ENCODE measurements around the gene CC2D2B.
"Not testable (repeated sequence)": the region's sequence is repeated elsewhere in the genome, so short reads cannot be mapped to it uniquely, and the experiment has no call there.

CC2D2B gene

GRCh38 chr10:95907456-95908253, at the start of gene CC2D2B:
CC2D2B (plus strand) TSS chr10:95907975; CDS start chr10:95911324, 3,349 bp downstream.
- peak; percentile 45 for DNase-seq

DNA sequence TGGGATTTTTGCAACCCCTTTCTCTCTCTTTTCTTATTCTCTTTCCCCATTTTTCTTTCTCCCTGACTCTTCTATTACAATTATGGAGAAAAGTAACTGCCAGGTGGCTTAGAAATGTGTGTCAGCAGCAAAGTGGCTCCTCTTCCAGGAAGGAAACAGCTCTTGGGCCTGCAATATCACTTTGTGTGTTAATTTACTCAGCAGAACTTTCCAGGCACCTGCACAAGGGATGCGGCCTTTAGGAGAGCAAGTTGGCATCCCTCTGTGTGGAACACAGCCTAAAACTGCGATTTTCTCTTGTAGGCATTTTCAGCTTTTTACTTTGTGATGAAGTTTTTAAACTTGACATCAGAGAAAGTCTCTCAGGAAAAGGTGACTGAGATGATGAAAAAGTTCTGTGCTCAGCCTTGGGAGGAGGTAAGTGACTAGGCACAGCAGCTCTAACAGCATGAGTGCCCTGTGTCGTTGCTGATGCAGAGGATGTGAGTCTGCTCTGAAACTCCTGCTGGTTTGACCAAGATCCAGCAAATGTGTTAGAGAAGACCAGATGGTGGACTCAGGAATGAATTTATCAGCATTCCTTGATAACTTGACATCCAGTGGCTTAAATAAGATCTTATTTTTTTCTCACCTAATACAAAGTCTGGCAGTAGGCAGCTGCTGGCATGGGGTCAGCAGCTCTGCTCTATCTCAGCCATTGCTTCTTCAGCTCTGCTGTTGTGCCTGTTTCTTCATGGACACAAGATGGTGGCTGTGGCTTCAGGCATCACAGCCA, 47.4 kb upstream of the CC2D2B start:
- no peak for DNase-seq

DNA sequence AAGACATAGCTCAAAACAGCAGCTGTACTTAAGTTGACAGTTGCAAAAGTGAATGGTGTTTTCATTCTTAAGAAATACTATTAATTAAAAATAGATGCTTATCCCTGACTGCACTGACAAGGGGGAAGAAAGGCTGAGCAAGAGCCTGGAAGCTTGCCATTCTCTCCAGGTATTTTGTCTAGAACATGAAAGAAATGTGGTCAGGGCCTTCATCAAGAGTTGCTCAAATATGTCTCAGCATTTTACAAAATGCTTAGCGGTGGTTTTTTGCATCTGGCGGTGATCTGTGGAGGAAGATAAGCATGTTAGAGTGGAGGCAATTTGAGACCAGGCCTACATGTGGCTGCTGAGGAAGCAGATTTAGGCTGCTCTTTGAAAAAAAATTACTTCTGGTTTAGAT, 46.4 kb upstream of the CC2D2B start:
- no peak for DNase-seq

GRCh38 chr10:95864906-95865813, 42.6 kb upstream of the CC2D2B start:
- peak; percentile 18 for DNase-seq

GRCh38 chr10:95865814-95866466, 41.8 kb upstream of the CC2D2B start:
- no peak for DNase-seq

DNA sequence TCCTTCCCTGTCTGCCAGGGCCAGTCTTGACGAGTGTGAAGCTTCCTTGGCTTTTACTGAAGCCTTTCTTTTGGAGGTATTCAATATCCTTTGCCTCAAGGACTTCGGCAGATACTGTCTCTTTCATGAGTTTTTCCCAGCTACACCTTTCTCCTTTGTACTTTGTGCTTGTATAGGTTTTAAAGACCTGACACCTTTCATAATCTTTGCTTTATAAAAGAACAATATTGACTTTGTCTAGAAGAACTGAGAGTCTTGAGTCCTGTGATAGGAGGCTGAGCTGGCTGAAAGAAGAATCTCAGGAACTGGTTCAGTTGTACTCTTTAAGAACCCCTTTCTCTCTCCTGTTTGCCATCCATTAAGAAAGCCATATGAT, 41.3 kb upstream of the CC2D2B start:
- DNase-seq, result no peak

DNA sequence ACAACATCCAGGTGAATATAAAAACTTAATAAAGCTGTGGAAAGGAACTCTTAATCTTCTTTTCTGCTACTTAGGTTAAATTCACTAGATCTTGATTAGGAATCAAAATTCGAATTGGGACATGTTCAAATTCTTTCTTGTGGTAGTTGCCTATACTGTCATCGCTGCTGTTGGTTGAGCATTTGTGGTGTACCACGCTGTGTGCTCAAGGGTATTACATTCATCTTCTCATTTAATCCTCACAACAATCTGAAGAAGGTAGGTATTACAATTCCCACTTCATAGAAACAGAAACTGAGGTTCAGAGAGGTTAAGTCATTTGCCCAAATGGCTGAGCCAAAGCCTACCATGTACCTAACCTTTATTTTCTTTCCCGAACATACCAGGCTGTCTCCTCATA, 39.9 kb upstream of the CC2D2B start:
- DNase-seq, result no peak

DNA sequence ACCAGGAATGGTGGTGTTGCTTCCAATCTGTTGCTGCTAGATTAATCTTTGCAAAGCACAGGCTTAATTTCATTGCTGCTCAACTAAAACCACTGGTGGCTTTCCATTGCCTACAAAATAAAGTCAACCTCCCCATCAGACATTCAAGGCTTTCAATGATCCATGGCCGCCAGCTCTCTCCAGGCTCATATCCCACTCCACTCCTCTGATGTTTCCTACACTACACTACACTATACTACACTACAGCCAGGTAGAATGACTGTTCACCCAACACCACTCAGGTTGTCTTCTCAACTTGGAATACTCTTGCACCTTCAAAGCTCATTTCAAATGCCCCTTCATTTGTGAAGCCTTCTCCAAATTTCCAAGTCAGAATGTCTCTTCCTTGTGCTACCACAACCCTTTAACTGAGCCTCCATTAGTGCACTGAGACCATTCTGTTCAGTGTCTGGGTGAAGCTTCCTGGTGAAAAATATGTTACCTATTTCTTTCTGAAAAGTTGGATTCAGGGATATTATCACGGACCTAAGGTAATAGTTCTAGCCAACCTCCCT, 35.5 kb upstream of the CC2D2B start:
- DNase-seq, result no peak

DNA sequence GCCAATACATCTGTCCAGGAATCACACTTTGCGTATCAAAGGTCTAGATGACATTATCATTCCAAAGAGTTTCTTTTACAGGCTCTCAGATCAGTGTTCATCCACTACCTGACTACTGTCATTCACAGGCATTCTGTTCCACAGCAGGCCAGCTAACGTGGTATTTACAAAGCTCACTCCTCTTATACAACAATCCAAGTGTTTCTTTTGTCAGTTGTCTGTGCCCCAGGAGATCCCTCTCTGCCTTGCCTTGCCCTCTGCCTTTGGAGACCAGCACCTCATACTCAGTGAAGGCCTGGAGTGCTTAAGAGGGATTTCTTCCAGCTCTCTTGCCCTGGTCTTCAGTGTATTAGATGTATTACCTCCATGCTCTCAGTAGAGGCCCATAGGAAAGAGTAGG, 34.6 kb upstream of the CC2D2B start:
- no peak for DNase-seq

DNA sequence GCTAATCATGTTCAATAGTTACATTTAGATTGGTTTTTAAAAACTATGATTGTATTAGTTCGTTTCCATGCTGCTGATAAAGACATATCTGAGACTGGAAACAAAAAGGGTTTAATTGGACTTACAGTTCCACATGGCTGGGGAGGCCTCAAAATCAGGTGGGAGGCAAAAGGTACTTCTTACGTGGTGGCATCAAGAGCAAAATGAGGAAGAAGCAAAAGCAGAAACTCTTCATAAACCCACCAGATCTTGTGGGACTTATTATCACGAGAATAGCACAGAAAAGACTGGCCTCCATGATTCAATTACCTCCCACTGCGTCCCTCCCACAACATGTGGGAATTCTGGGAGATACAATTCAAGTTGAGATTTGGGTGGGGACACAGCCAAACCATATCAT, 34.1 kb upstream of the CC2D2B start:
- no peak for DNase-seq

DNA sequence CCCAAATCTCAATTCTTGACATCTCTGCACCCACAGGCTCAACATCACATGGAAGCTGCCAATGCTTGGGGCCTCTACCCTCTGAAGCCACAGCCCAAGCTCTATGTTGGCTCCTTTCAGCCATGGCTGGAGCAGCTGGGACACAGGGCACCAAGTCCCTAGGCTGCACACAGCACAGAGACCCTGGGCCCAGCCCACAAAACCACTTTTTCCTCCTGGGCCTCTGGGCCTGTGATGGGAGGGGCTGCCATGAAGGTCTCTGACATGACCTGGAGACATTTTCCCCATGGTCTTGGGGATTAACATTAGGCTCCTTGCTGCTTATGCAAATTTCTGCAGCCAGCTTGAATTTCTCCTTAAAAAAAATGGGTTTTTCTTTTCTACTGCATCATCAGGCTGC, 33.0 kb upstream of the CC2D2B start:
- not testable (repeated sequence) for DNase-seq

DNA sequence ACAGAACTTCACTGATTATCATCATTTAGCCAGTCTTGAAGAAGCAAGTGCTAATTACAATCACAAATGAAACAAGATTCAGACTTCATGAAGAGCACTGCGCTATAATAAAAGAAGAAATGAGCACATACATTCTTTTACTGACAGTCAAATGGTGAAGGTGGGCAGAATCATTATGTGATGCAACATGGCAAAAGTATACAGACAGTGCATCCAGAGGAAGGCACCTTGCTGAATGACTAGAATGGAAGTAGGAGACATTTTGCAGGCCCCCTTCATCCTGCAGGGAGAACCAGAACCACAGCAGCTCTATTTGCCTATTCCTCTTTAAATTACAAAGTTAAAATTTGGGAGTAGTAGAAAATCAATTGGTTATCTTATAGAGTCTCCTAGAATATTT, 31.0 kb upstream of the CC2D2B start:
- DNase-seq, result no peak

DNA sequence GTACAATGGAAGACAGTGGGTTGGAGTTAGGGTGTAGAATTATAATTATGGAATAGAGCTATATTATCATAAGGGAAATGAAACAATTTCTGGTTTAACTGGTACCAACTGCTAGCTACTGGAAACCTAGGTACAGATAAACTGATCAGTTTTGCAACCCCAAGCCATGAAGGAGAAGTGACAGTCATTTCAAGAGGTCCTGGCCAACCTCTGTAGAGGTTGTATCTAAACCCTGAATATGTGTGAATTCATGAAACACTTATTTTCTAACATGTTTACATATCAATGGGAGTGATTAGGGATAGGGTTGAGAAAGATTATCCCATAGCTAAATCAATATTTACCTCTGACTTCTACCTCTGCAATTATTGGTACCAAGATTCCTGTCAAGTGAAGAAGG, 29.9 kb upstream of the CC2D2B start:
- no peak for DNase-seq

DNA sequence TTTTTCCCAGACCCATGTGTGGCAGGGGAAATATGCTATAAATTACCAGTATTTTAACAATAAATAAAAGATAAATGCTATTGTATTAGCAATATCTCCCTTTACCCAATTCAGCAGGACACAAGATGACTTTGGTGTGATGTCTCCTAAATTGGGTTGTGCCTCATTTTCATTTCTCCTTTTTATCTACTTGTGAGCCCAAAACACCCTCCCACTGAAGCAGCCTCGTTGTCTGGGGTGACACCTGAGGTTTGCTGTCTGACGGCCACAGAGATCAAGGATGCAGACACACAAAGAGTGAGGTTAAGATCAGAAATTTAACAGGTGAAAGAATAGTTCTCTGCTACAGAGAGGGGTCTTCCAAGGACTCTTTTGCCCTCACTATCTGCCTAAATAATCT, 27.1 kb upstream of the CC2D2B start:
- DNase-seq, result no peak

DNA sequence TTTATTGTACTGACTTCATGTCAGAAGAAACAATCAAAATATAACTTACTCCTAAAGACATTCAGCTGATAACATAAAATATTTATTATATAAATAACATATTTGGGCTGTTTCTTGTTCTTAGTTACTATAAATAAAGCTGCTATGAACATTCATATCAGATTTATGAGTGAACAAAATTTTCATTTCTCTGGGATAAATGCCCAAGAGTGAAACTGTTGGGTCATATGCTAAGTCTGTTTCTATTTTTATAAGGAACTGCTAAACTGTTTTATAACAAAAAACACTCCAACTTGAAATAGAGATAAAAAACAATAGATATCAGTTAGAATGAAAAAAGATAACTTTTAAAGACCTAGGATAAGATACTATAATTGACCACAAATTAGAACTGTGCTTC, 26.5 kb upstream of the CC2D2B start:
- no peak for DNase-seq

GRCh38 chr10:95889830-95890229, 17.9 kb upstream of the CC2D2B start:
- DNase-seq, result no peak

- no peak for DNase-seq
Observed at GRCh38 chr10:95896071-95896850, 11.5 kb upstream of the CC2D2B start.

- DNase-seq, result not testable (repeated sequence)
Observed at GRCh38 chr10:95905897-95906580, 1.7 kb upstream of the CC2D2B start.

- DNase-seq, result no peak
Observed at GRCh38 chr10:95906677-95907455, 909 bp upstream of the CC2D2B start.

DNA sequence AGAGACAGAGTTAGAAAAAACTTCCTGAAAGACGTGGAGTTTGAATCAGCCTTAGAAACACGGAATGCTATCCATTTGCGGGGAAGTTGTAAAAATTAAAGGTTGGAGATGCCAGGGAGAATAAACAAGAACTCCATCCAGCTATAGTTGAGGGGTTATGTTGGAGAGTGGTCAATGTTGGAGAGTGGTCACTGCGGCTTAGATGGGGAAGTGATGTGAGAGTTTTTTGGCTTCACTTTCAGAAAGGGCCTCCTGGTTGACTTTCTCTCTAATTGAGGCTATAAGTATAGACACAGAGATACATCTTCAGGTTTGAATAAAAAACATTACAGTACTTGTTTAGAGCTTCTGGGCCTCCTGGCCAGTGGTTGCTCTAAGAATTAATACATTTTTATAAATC, 675 bp downstream of the CC2D2B start:
- DNase-seq, result no peak

All from NCI-H1436 (cell line).